PC-3 (cell line): ENCODE measurements around the gene IFNGR1. TPM values are rescaled to one million over a fixed set of nuclear protein-coding genes. Genes with fewer than 3 reads are reported as not detected.

ENCODE experiments used
- ATAC-seq: fragments of 200-7000 bp; cut with Tn5 transposase; 2 replicates; pipeline ENCODE4 v1.9.1; 2020; ENCODE audit warnings: mild to moderate bottlenecking, moderate library complexity
- BruUV-seq: library from RNA; stranded (reverse); fragments of 400-500 nt; replicated peaks from 2 replicates; lab custom pipeline; 2021; lab: Mats Ljungman, UMichigan
- CTCF ChIA-PET: fragments of 300-600 bp; sonication (Branson Sonifier 250); formaldehyde crosslinking; loops from one replicate; lab custom pipeline; 2022; ENCODE audit warnings: antibody characterized with exemption; lab: Charles Lee
- POLR2A ChIA-PET: fragments of 300-600 bp; sonication (Branson Sonifier 250); formaldehyde crosslinking; loops from one replicate; lab custom pipeline; 2022; ENCODE audit warnings: antibody characterized with exemption; ENCODE audit not compliant: unreplicated experiment; lab: Charles Lee
- DNase-seq: peaks from one replicate; pipeline ENCODE4 v3.0.0-alpha.2; 2015
- H2AFZ ChIP-seq: fragments of 300-600 bp; sonication (generic); 2 replicates; pipeline ENCODE4 v1.6.0; 2016; ENCODE audit warnings: antibody characterized with exemption, low read length
- H3F3A ChIP-seq: fragments of 300-600 bp; sonication (generic); one replicate; pipeline ENCODE4 v1.6.0; 2017; ENCODE audit warnings: antibody characterized with exemption, low read length, control low read depth, mild to moderate bottlenecking; ENCODE audit not compliant: unreplicated experiment
- H3K27ac ChIP-seq: fragments of 300-600 bp; sonication (generic); 2 replicates; pipeline ENCODE4 v1.5.1; 2016; ENCODE audit warnings: mild to moderate bottlenecking, low read length
- H3K27me3 ChIP-seq: fragments of 300-600 bp; sonication (generic); 2 replicates; pipeline ENCODE4 v1.6.1; 2016; ENCODE audit warnings: low read length, mixed read lengths
- H3K36me3 ChIP-seq: fragments of 300-600 bp; sonication (generic); 2 replicates; pipeline ENCODE4 v1.6.1; 2016; ENCODE audit warnings: low read depth, mixed run types, low read length, mixed read lengths
- H3K4me1 ChIP-seq: fragments of 300-600 bp; sonication (generic); 2 replicates; pipeline ENCODE4 v1.5.1; 2016; ENCODE audit warnings: low read length; ENCODE audit not compliant: insufficient read depth
- H3K4me2 ChIP-seq: fragments of 300-600 bp; sonication (generic); 2 replicates; pipeline ENCODE4 v1.6.0; 2016; ENCODE audit warnings: low read length
- H3K4me3 ChIP-seq: fragments of 300-600 bp; sonication (generic); 2 replicates; pipeline ENCODE4 v1.5.1; 2016; ENCODE audit warnings: mild to moderate bottlenecking, low read length, mixed read lengths
- H3K79me2 ChIP-seq: fragments of 300-600 bp; sonication (generic); 2 replicates; pipeline ENCODE4 v1.6.1; 2017; ENCODE audit warnings: low read length, mixed read lengths
- H3K9ac ChIP-seq: fragments of 300-600 bp; sonication (generic); 2 replicates; pipeline ENCODE4 v1.6.0; 2016; ENCODE audit warnings: mild to moderate bottlenecking, low read length
- H3K9me2 ChIP-seq: fragments of 300-600 bp; sonication (generic); replicated peaks from 2 replicates; pipeline ENCODE4 v1.6.1; 2016; ENCODE audit warnings: mixed run types, low read length, mixed read lengths
- H3K9me3 ChIP-seq: fragments of 300-600 bp; sonication (generic); 2 replicates; pipeline ENCODE4 v1.6.1; 2016; ENCODE audit warnings: low read length, mixed read lengths
- H4K20me1 ChIP-seq: fragments of 300-600 bp; sonication (generic); 2 replicates; pipeline ENCODE4 v1.6.1; 2016; ENCODE audit warnings: low read length, mixed read lengths
- EZH2 ChIP-seq: fragments of 300-600 bp; sonication (generic); IDR thresholded peaks from one replicate; pipeline ENCODE4 v1.6.1; 2017; ENCODE audit warnings: antibody characterized with exemption, mild to moderate bottlenecking, low read length; ENCODE audit not compliant: unreplicated experiment
- EZH2phosphoT487 ChIP-seq: fragments of 300-600 bp; sonication (generic); IDR thresholded peaks from 2 replicates; pipeline ENCODE4 v1.6.1; 2018; ENCODE audit warnings: mild to moderate bottlenecking, antibody characterized with exemption, low read length, borderline replicate concordance
- intact Hi-C: fragments of 100-400 bp; cut with micrococcal nuclease; formaldehyde crosslinking; loops from 2 replicates; pipeline ENCODE4 v1.9.0; 2023
- total RNA-seq: library from RNA; depleted of rRNA; stranded (reverse); fragments of >200 nt; gene quantifications from 2 replicates; pipeline ENCODE4 v1.2.3, GENCODE V29; 2014
- TF ChIP-seq, protein P1 (sequence below): fragments of 300-600 bp; sonication (generic); conservative IDR thresholded peaks from 2 replicates; pipeline ENCODE4 v1.5.1; 2017; ENCODE audit warnings: antibody characterized with exemption, low read depth, mild to moderate bottlenecking, low read length

The IFNGR1 gene
- total RNA-seq, 1 experiment from 2014 or later, result 24.6 TPM

DNA sequence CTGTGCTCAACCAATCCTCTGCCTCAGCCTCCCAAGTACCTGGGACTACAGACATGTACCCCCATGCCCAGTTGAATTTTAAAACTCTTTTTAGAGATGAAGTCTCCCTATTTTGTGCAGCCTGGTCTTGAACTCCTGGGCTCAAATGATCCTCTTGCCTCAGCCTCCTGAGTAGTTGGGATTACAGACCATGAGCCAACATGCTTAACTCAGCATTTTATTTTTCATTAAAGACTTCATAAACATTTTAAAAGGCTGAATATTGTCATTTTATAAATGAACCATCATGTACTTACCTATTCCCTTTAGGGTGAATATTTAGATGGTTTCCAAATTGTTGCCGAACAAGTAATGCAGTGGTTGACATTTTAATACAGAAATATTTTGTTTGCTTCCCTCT, 16.5 kb upstream of the IFNGR1 start:
- no peak overlapping the region for H3K4me3 ChIP-seq
- ATAC-seq, result no peak
- no peaks in the 10 kb centered on the region for H3K9me3 ChIP-seq
- H3F3A ChIP-seq, result peaks cover 11% of the 10 kb centered on the region
- H3K9me2 ChIP-seq, result no peaks in the 10 kb centered on the region
- peaks cover 46% of the 10 kb centered on the region for H3K4me1 ChIP-seq
- CTCF ChIA-PET, result no interaction called here
- intact Hi-C loops, result no loop called here
- no peak overlapping the region for H3K4me2 ChIP-seq
- H3K79me2 ChIP-seq, result no peaks in the 10 kb centered on the region
- BruUV-seq, result no TSS peak
- no peak overlapping the region for H2AFZ ChIP-seq
- no peaks in the 10 kb centered on the region for H3K27me3 ChIP-seq
- H3K9ac ChIP-seq, result peak overlapping the region; percentile 33
- H3K27ac ChIP-seq, result peak overlapping the region; percentile 99
- H3K36me3 ChIP-seq, result no peaks in the 10 kb centered on the region
- H4K20me1 ChIP-seq, result no peaks in the 10 kb centered on the region
- POLR2A ChIA-PET, result no interaction called here
- TF ChIP-seq EZH2 (no peak), EZH2phosphoT487 (no peak)
- TF ChIP-seq, protein P1, sequence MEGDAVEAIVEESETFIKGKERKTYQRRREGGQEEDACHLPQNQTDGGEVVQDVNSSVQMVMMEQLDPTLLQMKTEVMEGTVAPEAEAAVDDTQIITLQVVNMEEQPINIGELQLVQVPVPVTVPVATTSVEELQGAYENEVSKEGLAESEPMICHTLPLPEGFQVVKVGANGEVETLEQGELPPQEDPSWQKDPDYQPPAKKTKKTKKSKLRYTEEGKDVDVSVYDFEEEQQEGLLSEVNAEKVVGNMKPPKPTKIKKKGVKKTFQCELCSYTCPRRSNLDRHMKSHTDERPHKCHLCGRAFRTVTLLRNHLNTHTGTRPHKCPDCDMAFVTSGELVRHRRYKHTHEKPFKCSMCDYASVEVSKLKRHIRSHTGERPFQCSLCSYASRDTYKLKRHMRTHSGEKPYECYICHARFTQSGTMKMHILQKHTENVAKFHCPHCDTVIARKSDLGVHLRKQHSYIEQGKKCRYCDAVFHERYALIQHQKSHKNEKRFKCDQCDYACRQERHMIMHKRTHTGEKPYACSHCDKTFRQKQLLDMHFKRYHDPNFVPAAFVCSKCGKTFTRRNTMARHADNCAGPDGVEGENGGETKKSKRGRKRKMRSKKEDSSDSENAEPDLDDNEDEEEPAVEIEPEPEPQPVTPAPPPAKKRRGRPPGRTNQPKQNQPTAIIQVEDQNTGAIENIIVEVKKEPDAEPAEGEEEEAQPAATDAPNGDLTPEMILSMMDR, result no peak
- no peak for DNase-seq

DNA sequence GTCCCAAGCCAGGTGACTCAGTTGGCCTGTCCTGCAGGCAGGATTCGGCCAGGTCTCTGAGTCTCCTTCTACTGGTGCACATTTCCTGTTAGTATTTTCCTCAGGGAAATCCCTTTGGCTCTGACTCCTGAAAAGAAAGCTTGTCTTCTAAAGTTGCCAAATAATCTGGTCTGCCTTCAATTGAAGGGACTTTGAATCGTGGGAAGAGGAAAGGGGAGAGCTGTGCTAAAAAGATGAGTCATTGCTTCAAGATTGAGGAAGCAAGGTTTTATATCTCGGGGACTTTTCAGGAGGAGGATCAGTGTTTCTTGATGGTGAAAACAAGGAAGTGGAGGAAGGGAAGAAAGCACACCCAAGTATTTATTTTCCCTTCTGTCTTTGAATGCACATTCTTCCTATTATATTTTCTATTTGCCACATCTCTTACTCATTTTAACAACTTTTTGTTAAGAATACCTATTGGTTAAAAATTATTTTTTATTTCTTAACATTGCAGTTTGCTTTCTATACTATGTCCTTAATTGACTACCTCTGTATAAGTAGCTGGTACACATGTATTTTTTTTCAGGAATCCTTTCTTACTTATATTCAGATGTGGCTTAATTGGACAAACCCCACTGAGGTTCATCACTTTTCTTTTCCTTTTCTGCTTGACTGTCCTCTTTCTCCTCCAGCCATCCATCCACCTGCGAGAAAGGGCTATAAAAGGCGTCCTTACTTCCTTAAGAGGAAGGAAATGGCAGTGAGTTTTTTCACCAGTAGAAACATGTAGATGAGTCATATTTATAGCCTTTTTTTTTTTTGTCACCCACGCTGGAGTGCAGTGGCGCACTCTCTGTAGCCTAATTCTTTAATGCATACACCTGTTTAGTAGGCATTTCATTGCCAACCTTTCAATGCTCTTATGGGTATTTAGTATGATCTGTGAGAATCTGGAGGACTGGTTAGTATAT, 15.0 kb upstream of the IFNGR1 start:
- H3K9me3 ChIP-seq, result no peaks in the 10 kb centered on the region
- H3K4me1 ChIP-seq, result peaks cover 46% of the 10 kb centered on the region
- H3K9me2 ChIP-seq, result no peaks in the 10 kb centered on the region
- no peak overlapping the region for H2AFZ ChIP-seq
- H3K36me3 ChIP-seq, result no peaks in the 10 kb centered on the region
- peak overlapping the region; percentile 73 for H3K4me2 ChIP-seq
- intact Hi-C loops, result no loop called here
- CTCF ChIA-PET, result no interaction called here
- peak overlapping the region; percentile 46; the same call in 1 of the 2 replicates for H3K4me3 ChIP-seq
- H4K20me1 ChIP-seq, result no peaks in the 10 kb centered on the region
- TF ChIP-seq EZH2phosphoT487, result no peak
- ATAC-seq (peak; percentile 55), DNase-seq (peak; percentile 71)
- H3K9ac ChIP-seq, result peak overlapping the region; percentile 78
- no TSS peak for BruUV-seq
- H3K79me2 ChIP-seq, result no peaks in the 10 kb centered on the region
- POLR2A ChIA-PET, result no interaction called here
- H3F3A ChIP-seq, result peaks cover 11% of the 10 kb centered on the region
- H3K27me3 ChIP-seq, result no peaks in the 10 kb centered on the region
- H3K27ac ChIP-seq, result peak overlapping the region; percentile 99

- CTCF ChIA-PET, result no interaction called here
- POLR2A ChIA-PET, result no interaction called here
- H2AFZ ChIP-seq, result no peak overlapping the region
- no peak for DNase-seq
- no peak for TF ChIP-seq EZH2
- TF ChIP-seq EZH2phosphoT487, result no peak
- TF ChIP-seq, protein P1, result no peak
- H3K4me3 ChIP-seq, result no peak overlapping the region
- H3K9me2 ChIP-seq, result no peaks in the 10 kb centered on the region
- no peaks in the 10 kb centered on the region for H3K27me3 ChIP-seq
- H4K20me1 ChIP-seq, result no peaks in the 10 kb centered on the region
- H3K79me2 ChIP-seq, result no peaks in the 10 kb centered on the region
- no peak for ATAC-seq
- no TSS peak for BruUV-seq
- H3K9me3 ChIP-seq, result no peaks in the 10 kb centered on the region
- no peak overlapping the region for H3K27ac ChIP-seq
- peaks cover 28% of the 10 kb centered on the region for H3K4me1 ChIP-seq
- peaks cover 11% of the 10 kb centered on the region for H3F3A ChIP-seq
- intact Hi-C loops, result no loop called here
- H3K4me2 ChIP-seq, result no peak overlapping the region
- no peaks in the 10 kb centered on the region for H3K36me3 ChIP-seq
- no peak overlapping the region for H3K9ac ChIP-seq
Observed at GRCh38 chr6:137231895-137232294, 12.7 kb upstream of the IFNGR1 start.
